ENCODE results near the gene ZBTB20. TPM values are rescaled to one million over a fixed set of nuclear protein-coding genes. Genes with fewer than 3 reads are reported as not detected.
"Not testable (repeated sequence)": the region's sequence is repeated elsewhere in the genome, so short reads cannot be mapped to it uniquely, and the experiment has no call there.

The ZBTB20 gene
- total RNA-seq, 1 experiment from 2014 or later = 26.5 TPM

- intact Hi-C loops (cut with micrococcal nuclease; ENCODE audit: unreplicated experiment) = loop anchor here (5.0 kb wide), 1 partner anchor 47 kb away; no protein-coding TSS in a partner anchor
- TF ChIP-seq CTCF (conservative IDR thresholded peaks at IDR 0.05) = no peak
- TF ChIP-seq EZH2 (IDR thresholded peaks at IDR 0.05; ENCODE audit: low read depth) = no peak
- Histone ChIP-seq H3K4me3 (no peak overlapping the region), H3K36me3 (ENCODE audit: low read depth) (no peaks in the 10 kb centered on the region), H3K9me2 (ENCODE audit: insufficient read depth) (0 out of 2 replicates have a peak, but pooled peaks cover 6% of the 10 kb centered on the region), H3K27ac (no peak overlapping the region), H3K4me1 (replicated peaks; ENCODE audit: insufficient read depth) (no peaks in the 10 kb centered on the region), H3K27me3 (ENCODE audit: insufficient read depth, low read depth) (no peaks in the 10 kb centered on the region), H3K79me2 (ENCODE audit: low read depth) (no peaks in the 10 kb centered on the region), H3K4me2 (no peak overlapping the region), H3F3A (ENCODE audit: insufficient read depth, low read depth) (no peaks in the 10 kb centered on the region), H4K20me1 (ENCODE audit: insufficient read depth) (no peaks in the 10 kb centered on the region), H3K9me3 (ENCODE audit: insufficient read depth, low read depth) (no peaks in the 10 kb centered on the region), H2AFZ (no peak overlapping the region)
- BruUV-seq (replicated peaks) = no TSS peak
- no peak for DNase-seq
- ChIA-PET POLR2A (ENCODE audit: unreplicated experiment) (interaction anchor here (0.6 kb wide), 1 partner anchor 810 kb away, joined by 7 read pairs; no protein-coding TSS in a partner anchor), CTCF (no interaction called here)
Measured at GRCh38 chr3:114824014-114824413, 323.1 kb downstream of the ZBTB20 start.

GRCh38 chr3:114823061-114823460, 324.0 kb downstream of the ZBTB20 start:
- DNase-seq = no peak
- Histone ChIP-seq H3K27me3 (ENCODE audit: insufficient read depth, low read depth) (no peaks in the 10 kb centered on the region), H3K9me3 (ENCODE audit: insufficient read depth, low read depth) (no peaks in the 10 kb centered on the region), H3K4me3 (no peak overlapping the region), H3K36me3 (ENCODE audit: low read depth) (no peaks in the 10 kb centered on the region), H3F3A (ENCODE audit: insufficient read depth, low read depth) (no peaks in the 10 kb centered on the region), H2AFZ (no peak overlapping the region), H3K27ac (no peak overlapping the region), H3K9me2 (ENCODE audit: insufficient read depth) (no peaks in the 10 kb centered on the region), H3K4me2 (no peak overlapping the region), H3K79me2 (ENCODE audit: low read depth) (no peaks in the 10 kb centered on the region), H3K4me1 (replicated peaks; ENCODE audit: insufficient read depth) (no peaks in the 10 kb centered on the region), H4K20me1 (ENCODE audit: insufficient read depth) (no peaks in the 10 kb centered on the region)
- TF ChIP-seq EZH2 (IDR thresholded peaks at IDR 0.05; ENCODE audit: low read depth) = no peak
- TF ChIP-seq CTCF (conservative IDR thresholded peaks at IDR 0.05) = no peak
- CTCF ChIA-PET = no interaction called here
- POLR2A ChIA-PET (ENCODE audit: unreplicated experiment) = no interaction called here
- intact Hi-C loops (cut with micrococcal nuclease; ENCODE audit: unreplicated experiment) = loop anchor here (5.0 kb wide), 1 partner anchor 46 kb away; no protein-coding TSS in a partner anchor
- no TSS peak for BruUV-seq (replicated peaks)

- Histone ChIP-seq H4K20me1 (ENCODE audit: insufficient read depth) (no peaks in the 10 kb centered on the region), H3K79me2 (ENCODE audit: low read depth) (no peaks in the 10 kb centered on the region), H3K4me3 (no peak overlapping the region), H3K4me2 (no peak overlapping the region), H3K27ac (no peak overlapping the region), H3K4me1 (replicated peaks; ENCODE audit: insufficient read depth) (no peaks in the 10 kb centered on the region), H3K36me3 (ENCODE audit: low read depth) (no peaks in the 10 kb centered on the region), H3K27me3 (ENCODE audit: insufficient read depth, low read depth) (no peaks in the 10 kb centered on the region), H3F3A (ENCODE audit: insufficient read depth, low read depth) (no peaks in the 10 kb centered on the region), H2AFZ (no peak overlapping the region), H3K9me3 (ENCODE audit: insufficient read depth, low read depth) (no peaks in the 10 kb centered on the region), H3K9me2 (ENCODE audit: insufficient read depth) (no peaks in the 10 kb centered on the region)
- no TSS peak for BruUV-seq (replicated peaks)
- ChIA-PET POLR2A (ENCODE audit: unreplicated experiment) (no interaction called here), CTCF (interaction anchor here (0.9 kb wide), 1 partner anchor 11 kb away, joined by 3 read pairs; no protein-coding TSS in a partner anchor)
- intact Hi-C loops (cut with micrococcal nuclease; ENCODE audit: unreplicated experiment) = no loop called here
- no peak for TF ChIP-seq CTCF (conservative IDR thresholded peaks at IDR 0.05)
- TF ChIP-seq EZH2 (IDR thresholded peaks at IDR 0.05; ENCODE audit: low read depth) = no peak
- no peak for DNase-seq
Measured at GRCh38 chr3:114816052-114816451, 331.0 kb downstream of the ZBTB20 start.

GRCh38 chr3:114812541-114813238, 334.4 kb downstream of the ZBTB20 start:
- H3K36me3 ChIP-seq (ENCODE audit: low read depth); H3K9me2 ChIP-seq (ENCODE audit: insufficient read depth); H3K4me1 ChIP-seq (replicated peaks; ENCODE audit: insufficient read depth); H2AFZ ChIP-seq; H3F3A ChIP-seq (ENCODE audit: insufficient read depth, low read depth); H4K20me1 ChIP-seq (ENCODE audit: insufficient read depth); POLR2A ChIA-PET (ENCODE audit: unreplicated experiment); BruUV-seq (replicated peaks); CTCF ChIA-PET; H3K79me2 ChIP-seq (ENCODE audit: low read depth); intact Hi-C loops (cut with micrococcal nuclease; ENCODE audit: unreplicated experiment); H3K27ac ChIP-seq; DNase-seq; H3K9me3 ChIP-seq (ENCODE audit: insufficient read depth, low read depth); H3K4me3 ChIP-seq; H3K4me2 ChIP-seq; H3K27me3 ChIP-seq (ENCODE audit: insufficient read depth, low read depth): not testable (repeated sequence)

Measured in PC-9 (cell line).